ENCODE results near the gene DDIT3. TPM values are rescaled to one million over a fixed set of nuclear protein-coding genes. Genes with fewer than 3 reads are reported as not detected.

The DDIT3 gene
- total and polyA plus RNA-seq, 12 donors: 7.7 to 98.4 (median 48.7) TPM

GRCh38 chr12:57530396-57531142 lies 10.3 kb upstream of the DDIT3 start:
- DNase-seq: no peak
- Histone ChIP-seq H3K4me3 (no peak overlapping the region), H3K4me1 (replicated peaks in 1 of 2) (no peaks in the 10 kb centered on the region), H3K27me3 (no peaks in the 10 kb centered on the region), H3K9me3 (replicated peaks in 1 of 3) (no peaks in the 10 kb centered on the region), H3K36me3 (replicated peaks in 1 of 2) (peaks cover 0 to 98% of the 10 kb centered on the region in 2 donors), H3K27ac (no peak overlapping the region)
- TF ChIP-seq POLR2A (IDR thresholded peaks at IDR 0.05) (no peak), CTCF (IDR thresholded peaks at IDR 0.05) (no peak)
- intact Hi-C loops (cut with DNase I): no loop called here
- 84 to 86% (median 85%) methylated on average over 5 of the region's 5 CpGs for WGBS, 4 donors

GRCh38 chr12:57529831-57530230 lies 9.5 kb upstream of the DDIT3 start:
- Histone ChIP-seq H3K27ac (no peak overlapping the region), H3K4me3 (no peak overlapping the region), H3K36me3 (replicated peaks in 1 of 2) (peaks cover 0 to 98% of the 10 kb centered on the region in 2 donors), H3K9me3 (replicated peaks in 1 of 3) (no peaks in the 10 kb centered on the region), H3K4me1 (replicated peaks in 1 of 2) (peaks cover 1 to 2% of the 10 kb centered on the region in 2 donors), H3K27me3 (no peaks in the 10 kb centered on the region)
- intact Hi-C loops (cut with DNase I): no loop called here
- 61 to 73% (median 70%) methylated on average over 6 of the region's 6 CpGs for WGBS, 4 donors
- DNase-seq: no peak
- TF ChIP-seq POLR2A (IDR thresholded peaks at IDR 0.05) (no peak), CTCF (IDR thresholded peaks at IDR 0.05) (no peak)

GRCh38 chr12:57528831-57529555 lies 8.7 kb upstream of the DDIT3 start:
- TF ChIP-seq CTCF (IDR thresholded peaks at IDR 0.05): no peak
- TF ChIP-seq POLR2A (IDR thresholded peaks at IDR 0.05): no peak
- Histone ChIP-seq H3K36me3 (replicated peaks in 1 of 2) (peaks cover 0 to 96% of the 10 kb centered on the region in 2 donors), H3K27ac (no peak overlapping the region), H3K4me3 (no peak overlapping the region), H3K9me3 (replicated peaks in 1 of 3) (no peaks in the 10 kb centered on the region), H3K27me3 (no peaks in the 10 kb centered on the region), H3K4me1 (replicated peaks in 1 of 2) (peaks cover 10% of the 10 kb centered on the region in 2 donors)
- no peak for DNase-seq
- 73 to 78% (median 77%) methylated on average over 10 of the region's 10 CpGs for WGBS, 4 donors
- intact Hi-C loops (cut with DNase I): no loop called here

- 82 to 95% (median 86%) methylated on average over 4 to 12 of the region's 12 CpGs for WGBS, 4 donors
- peaks cover 0 to 88% of the 10 kb centered on the region in 2 donors for H3K36me3 ChIP-seq (replicated peaks in 1 of 2)
Observed at GRCh38 chr12:57528176-57528575, 7.9 kb upstream of the DDIT3 start.

More at GRCh38 chr12:57528176-57528575, 7.9 kb upstream of the DDIT3 start:
- Histone ChIP-seq H3K27me3 (no peaks in the 10 kb centered on the region), H3K4me1 (replicated peaks in 1 of 2) (peaks cover 17% of the 10 kb centered on the region in 2 donors), H3K27ac (no peak overlapping the region), H3K4me3 (no peak overlapping the region), H3K9me3 (replicated peaks in 1 of 3) (no peaks in the 10 kb centered on the region)
- TF ChIP-seq CTCF (IDR thresholded peaks at IDR 0.05): no peak
- TF ChIP-seq POLR2A (IDR thresholded peaks at IDR 0.05): no peak
- DNase-seq: no peak
- intact Hi-C loops (cut with DNase I): no loop called here
